Measurements from ENCODE around the gene RNASEH2B.

The RNASEH2B gene, protein sequence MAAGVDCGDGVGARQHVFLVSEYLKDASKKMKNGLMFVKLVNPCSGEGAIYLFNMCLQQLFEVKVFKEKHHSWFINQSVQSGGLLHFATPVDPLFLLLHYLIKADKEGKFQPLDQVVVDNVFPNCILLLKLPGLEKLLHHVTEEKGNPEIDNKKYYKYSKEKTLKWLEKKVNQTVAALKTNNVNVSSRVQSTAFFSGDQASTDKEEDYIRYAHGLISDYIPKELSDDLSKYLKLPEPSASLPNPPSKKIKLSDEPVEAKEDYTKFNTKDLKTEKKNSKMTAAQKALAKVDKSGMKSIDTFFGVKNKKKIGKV

DNA sequence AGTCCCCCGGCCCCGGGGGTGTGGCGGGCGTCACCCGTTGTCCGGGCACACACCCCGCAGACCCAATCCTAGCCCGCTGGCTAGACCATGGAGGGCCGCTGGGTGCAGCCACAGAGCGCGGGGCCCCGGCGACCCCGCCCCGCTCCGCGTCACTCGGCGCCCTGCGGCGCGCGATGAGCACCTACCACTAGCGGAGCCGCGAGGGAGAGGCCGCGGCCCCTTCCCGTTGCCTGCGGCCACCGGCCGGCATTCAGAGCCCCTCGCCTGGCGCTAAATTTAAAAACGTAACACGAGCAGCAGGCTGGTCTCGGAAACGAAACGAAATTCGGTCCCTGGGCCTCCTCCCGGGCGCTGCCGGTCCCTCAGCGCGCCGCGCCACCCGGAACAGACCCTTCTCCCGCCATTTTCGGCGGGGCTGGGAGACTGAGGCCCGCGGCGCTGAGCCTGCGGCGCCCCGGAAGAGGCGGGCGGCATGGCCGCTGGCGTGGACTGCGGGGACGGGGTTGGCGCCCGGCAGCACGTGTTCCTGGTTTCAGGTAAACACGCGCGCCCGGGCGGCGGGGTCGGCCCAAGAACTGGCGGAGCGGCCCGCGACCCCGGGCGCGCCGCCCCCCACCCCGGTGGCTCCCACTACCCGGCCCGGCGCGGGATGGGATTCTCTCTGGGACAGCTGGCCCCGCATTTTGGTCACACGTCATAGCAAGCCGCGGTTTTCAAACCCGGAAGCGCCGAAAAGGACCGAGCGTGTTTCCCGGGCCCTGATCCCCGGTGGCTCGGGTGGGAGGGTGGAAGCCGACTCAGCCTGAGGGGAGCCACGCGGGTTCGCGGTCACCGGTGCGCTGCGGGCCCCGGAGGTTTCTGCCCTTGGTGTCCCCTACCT lies at the start of gene RNASEH2B:
RNASEH2B (plus strand) TSS at position 187 of the 880 bp plus-strand sequence; CDS start at position 473, 286 bp downstream.
- H3K36me3 ChIP-seq (replicated peaks) = no peaks in the 10 kb centered on the region
- in situ Hi-C loops (cut with MboI; ENCODE audit: low sequenced_read_pairs) = loop anchor here (25.0 kb wide), 1 partner anchor 923 kb away; the partner anchor contains the start of gene TRIM13
- H3K4me3 ChIP-seq = peak within 1 kb of the TSS; percentile 56
- H3K9me3 ChIP-seq = no peaks in the 10 kb centered on the region
- H3K27me3 ChIP-seq (ENCODE audit: low read depth) = no peaks in the 10 kb centered on the region
- peaks cover 17% of the 10 kb centered on the region for H3K4me1 ChIP-seq
- peak; percentile 64 to 83 for DNase-seq (ENCODE audit: low spot score in 2 of 2)

DNA sequence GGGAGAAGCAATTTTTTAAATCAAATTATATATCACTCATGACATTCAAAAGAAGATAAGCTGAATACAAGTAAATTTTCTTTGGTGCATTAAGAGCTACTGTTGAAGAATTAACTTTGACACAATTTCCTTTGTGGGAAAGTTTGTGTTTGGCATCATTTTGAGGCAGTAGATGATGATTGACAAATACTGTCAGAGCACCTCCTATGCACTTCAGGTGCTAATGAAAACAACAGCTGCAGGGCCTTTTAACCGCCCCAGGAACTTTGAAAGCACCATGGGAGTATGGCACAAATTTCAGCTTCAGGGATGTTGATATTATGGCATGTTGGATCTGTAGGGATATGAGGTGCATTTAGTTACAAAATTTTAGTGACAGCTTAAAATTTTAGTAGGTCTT lies 45.1 kb upstream of the RNASEH2B start:
- H3K36me3 ChIP-seq (replicated peaks) = no peaks in the 10 kb centered on the region
- no peaks in the 10 kb centered on the region for H3K27me3 ChIP-seq (ENCODE audit: low read depth)
- no peak overlapping the region for H3K4me3 ChIP-seq
- in situ Hi-C loops (cut with MboI; ENCODE audit: low sequenced_read_pairs) = no loop called here
- no peaks in the 10 kb centered on the region for H3K9me3 ChIP-seq
- no peak for DNase-seq (ENCODE audit: low spot score in 2 of 2)
- H3K4me1 ChIP-seq = no peaks in the 10 kb centered on the region

DNA sequence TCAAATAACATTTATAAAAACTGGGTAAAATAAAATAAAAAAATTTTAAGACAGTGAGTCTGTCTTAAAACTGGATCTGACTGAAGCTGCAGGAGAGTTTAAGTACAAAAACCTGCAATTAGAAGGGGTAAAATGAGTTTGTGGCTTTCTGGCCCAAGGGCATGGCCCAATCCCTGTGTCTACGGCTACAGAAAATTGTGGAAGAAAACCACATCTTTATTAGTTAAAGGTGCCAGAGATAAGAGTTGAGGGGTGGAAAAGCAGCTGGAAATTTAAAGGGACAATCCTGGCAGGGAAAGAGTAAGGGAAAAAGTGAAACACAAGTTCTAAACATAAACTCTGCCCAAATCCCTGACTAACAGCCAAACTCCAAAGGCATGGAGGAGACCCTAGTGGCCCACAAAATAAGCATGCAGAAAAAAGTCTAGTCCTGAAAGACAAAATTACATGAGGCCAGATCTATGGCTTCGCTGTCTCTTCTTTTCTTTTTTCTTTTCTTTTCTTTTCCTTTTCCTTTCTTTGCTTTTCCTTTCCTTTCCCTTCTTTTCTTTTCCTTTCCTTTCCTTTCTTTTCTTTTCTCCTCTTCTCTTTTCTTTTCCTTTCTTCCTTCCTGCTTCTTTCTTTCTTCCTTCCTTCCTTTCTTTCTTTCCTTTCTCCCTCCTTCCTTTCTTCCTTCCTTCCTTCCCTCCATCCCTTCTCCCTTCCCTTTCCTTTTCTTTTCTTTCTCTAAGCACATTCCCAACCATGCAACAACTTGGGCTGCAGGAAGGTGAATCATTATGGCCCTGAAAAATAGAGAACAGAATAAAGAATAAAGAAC lies 42.6 kb upstream of the RNASEH2B start:
- Histone ChIP-seq H3K4me1 (no peaks in the 10 kb centered on the region), H3K36me3 (replicated peaks) (no peaks in the 10 kb centered on the region), H3K9me3 (no peaks in the 10 kb centered on the region), H3K4me3 (no peak overlapping the region), H3K27me3 (ENCODE audit: low read depth) (no peaks in the 10 kb centered on the region)
- DNase-seq (ENCODE audit: low spot score in 2 of 2) = no peak
- in situ Hi-C loops (cut with MboI; ENCODE audit: low sequenced_read_pairs) = no loop called here

DNA sequence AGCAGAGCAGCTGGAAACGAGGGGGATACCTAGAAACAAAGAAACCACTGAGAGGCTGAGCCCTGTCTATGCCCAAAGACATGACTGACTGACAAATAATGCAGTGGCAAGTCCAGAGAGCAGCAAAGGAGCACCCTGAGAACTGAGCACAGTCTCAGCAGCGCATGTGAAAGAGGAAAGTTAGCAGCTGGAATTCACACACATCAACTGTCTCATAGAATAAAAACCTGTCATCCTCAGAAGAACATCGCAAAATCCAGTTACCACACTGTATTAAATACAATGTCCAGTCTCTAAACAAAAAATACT lies 42.0 kb upstream of the RNASEH2B start:
- Histone ChIP-seq H3K4me1 (no peaks in the 10 kb centered on the region), H3K9me3 (no peaks in the 10 kb centered on the region), H3K27me3 (ENCODE audit: low read depth) (no peaks in the 10 kb centered on the region), H3K36me3 (replicated peaks) (no peaks in the 10 kb centered on the region), H3K4me3 (no peak overlapping the region)
- in situ Hi-C loops (cut with MboI; ENCODE audit: low sequenced_read_pairs) = no loop called here
- no peak for DNase-seq (ENCODE audit: low spot score in 2 of 2)

DNA sequence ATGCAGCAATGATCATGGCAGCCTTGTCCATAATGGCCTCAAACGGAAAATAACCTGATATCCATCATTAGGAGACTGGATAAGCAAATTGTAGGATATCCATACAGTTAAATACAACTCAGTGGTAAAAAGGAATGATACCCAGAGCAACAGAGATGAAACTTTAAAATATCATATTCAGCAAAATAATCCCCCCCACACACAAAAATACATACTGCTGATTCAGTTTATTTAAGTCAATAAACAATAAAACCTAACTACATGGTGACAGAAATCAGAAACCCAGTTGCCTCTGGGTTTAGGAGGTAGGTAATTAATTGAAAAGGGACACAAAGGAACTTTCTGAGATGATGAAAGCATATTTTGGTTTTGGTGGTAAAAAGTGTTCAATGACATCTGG lies 38.2 kb upstream of the RNASEH2B start:
- no peaks in the 10 kb centered on the region for H3K27me3 ChIP-seq (ENCODE audit: low read depth)
- in situ Hi-C loops (cut with MboI; ENCODE audit: low sequenced_read_pairs) = no loop called here
- no peak for DNase-seq (ENCODE audit: low spot score in 2 of 2)
- no peaks in the 10 kb centered on the region for H3K9me3 ChIP-seq
- no peaks in the 10 kb centered on the region for H3K36me3 ChIP-seq (replicated peaks)
- no peaks in the 10 kb centered on the region for H3K4me1 ChIP-seq
- no peak overlapping the region for H3K4me3 ChIP-seq

DNA sequence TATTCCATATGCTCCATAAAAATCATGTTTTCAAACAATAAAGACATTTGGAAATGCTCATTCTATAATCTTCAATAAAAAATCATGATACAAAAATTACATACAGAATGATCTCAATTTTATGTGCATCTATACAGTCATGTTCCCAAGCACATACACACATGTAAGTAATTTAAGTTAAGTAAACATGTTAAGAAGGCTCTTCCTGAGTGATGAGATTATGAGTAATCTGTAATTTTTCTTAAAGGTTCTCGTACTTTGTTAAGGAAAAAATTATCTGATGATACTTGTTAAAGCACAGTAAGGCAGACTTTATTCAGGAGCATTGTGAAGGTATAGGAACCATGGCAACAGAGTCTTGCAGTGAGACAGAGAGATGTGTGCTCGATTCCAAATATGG lies 36.1 kb upstream of the RNASEH2B start:
- in situ Hi-C loops (cut with MboI; ENCODE audit: low sequenced_read_pairs) = no loop called here
- Histone ChIP-seq H3K36me3 (replicated peaks) (no peaks in the 10 kb centered on the region), H3K9me3 (no peaks in the 10 kb centered on the region), H3K4me3 (no peak overlapping the region), H3K27me3 (ENCODE audit: low read depth) (no peaks in the 10 kb centered on the region), H3K4me1 (no peaks in the 10 kb centered on the region)
- DNase-seq (ENCODE audit: low spot score in 2 of 2) = no peak

DNA sequence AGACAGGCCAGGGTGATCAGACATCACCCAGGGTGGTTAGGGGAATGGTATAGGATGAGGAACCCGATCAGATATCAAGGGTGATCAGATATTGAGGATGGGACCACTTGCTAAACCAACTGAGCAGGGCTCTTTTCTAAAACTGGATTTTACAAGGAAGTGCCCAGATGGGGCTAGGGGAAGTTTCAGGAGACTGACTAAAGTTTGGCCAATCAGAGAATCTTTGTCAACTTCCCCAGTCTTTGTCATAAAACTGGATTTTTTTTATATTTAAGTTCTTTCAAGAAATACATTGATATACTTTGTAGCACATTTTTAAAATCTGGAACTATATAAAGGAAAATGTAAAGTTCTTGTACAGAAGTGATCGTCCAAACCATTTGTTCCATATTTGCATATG lies 35.6 kb upstream of the RNASEH2B start:
- DNase-seq (ENCODE audit: low spot score in 2 of 2) = no peak
- Histone ChIP-seq H3K36me3 (replicated peaks) (no peaks in the 10 kb centered on the region), H3K4me3 (no peak overlapping the region), H3K9me3 (no peaks in the 10 kb centered on the region), H3K4me1 (no peaks in the 10 kb centered on the region), H3K27me3 (ENCODE audit: low read depth) (no peaks in the 10 kb centered on the region)
- in situ Hi-C loops (cut with MboI; ENCODE audit: low sequenced_read_pairs) = no loop called here

DNA sequence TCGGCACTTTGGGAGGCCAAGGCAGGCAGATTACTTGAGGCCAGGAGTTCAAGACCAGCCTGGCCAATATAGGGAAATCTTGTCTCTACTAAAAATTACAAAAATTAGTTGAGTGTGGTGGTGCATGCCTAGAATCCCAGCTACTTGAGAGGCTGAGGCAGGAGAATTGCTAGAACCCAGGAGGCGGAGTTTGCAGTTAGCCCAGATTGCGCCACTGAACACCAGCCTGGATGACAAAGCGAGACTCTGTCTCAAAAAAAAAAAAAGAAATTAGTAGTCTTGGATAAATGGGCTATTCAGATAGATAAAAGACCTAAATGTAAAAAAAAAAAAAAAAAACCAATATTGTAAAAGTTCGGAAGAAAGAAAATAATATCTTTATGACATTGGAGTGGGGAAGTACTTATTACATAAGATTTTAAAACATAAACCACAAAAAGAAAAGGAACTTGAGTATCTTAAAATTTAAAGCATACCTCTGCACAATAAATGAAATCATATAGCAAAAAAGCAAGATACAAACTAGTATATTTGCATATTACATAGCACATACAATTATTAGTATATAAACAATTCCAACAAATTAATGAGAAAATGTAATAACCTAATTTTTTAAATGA lies 26.7 kb upstream of the RNASEH2B start:
- Histone ChIP-seq H3K36me3 (replicated peaks) (no peaks in the 10 kb centered on the region), H3K27me3 (ENCODE audit: low read depth) (no peaks in the 10 kb centered on the region), H3K4me1 (no peaks in the 10 kb centered on the region), H3K9me3 (no peaks in the 10 kb centered on the region), H3K4me3 (no peak overlapping the region)
- in situ Hi-C loops (cut with MboI; ENCODE audit: low sequenced_read_pairs) = no loop called here
- no peak for DNase-seq (ENCODE audit: low spot score in 2 of 2)

DNA sequence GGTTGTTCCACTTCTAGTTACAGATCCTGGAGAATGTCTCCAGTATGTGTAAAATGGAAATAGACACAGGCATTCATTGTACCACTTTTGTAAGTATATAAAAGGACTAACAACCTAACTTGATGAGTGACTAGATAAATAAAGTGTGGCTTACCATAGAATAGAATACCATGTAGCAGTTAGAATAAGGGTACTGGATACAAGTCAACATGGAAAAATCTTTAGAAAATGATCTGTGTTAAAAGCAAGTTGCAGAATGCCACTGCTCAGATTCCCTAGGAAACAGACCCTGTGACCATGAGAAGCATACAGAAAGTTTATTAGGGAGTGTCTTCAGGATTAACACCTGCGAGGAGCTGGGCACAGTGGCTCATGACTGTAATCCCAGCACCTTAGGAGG lies 25.9 kb upstream of the RNASEH2B start:
- in situ Hi-C loops (cut with MboI; ENCODE audit: low sequenced_read_pairs) = no loop called here
- H3K4me3 ChIP-seq = no peak overlapping the region

DNA sequence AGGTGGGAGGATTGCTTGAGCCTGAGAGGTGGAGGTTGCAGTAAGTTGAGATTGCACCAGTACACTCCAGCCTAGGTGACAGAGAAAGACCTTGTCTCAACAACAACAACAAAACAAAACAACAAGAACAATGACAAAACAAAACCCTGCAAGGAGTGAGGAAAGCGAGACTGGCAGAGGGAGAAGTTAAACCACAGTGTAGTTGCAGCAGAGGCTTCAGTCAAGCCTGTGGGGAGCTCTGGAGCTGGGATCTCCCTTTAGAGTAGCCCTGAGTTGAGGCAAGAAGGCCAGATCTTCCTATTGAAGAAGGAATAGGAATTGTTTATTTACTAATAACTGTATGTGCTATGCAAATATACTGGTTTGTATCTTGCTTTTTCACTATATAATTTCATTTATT lies 25.3 kb upstream of the RNASEH2B start:
- DNase-seq (ENCODE audit: low spot score in 2 of 2) = no peak
- no peaks in the 10 kb centered on the region for H3K27me3 ChIP-seq (ENCODE audit: low read depth)
- in situ Hi-C loops (cut with MboI; ENCODE audit: low sequenced_read_pairs) = no loop called here
- no peaks in the 10 kb centered on the region for H3K4me1 ChIP-seq
- H3K4me3 ChIP-seq = no peak overlapping the region
- no peaks in the 10 kb centered on the region for H3K9me3 ChIP-seq
- no peaks in the 10 kb centered on the region for H3K36me3 ChIP-seq (replicated peaks)

More for the DNA sequence above, 25.9 kb upstream of the RNASEH2B start:
- Histone ChIP-seq H3K4me1 (no peaks in the 10 kb centered on the region), H3K27me3 (ENCODE audit: low read depth) (no peaks in the 10 kb centered on the region), H3K36me3 (replicated peaks) (no peaks in the 10 kb centered on the region), H3K9me3 (no peaks in the 10 kb centered on the region)
- DNase-seq (ENCODE audit: low spot score in 2 of 2) = no peak

DNA sequence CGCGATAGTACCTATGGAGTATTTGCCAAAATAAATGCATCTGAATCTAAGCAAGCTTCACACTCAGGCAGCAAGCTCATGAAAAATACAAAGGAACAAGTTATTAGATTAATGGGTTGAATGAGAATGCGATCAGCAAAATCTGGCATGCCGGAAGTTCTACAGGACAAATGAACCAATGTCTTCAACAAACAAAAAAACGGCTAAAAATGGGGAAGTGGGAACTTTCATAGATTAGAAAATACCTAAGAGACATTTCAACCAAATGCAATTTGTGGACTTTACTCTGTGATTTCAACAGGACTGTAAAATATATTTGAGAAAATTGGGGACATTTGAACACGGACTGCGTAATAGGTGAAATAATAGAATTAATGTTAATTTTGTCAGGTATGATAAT lies 22.4 kb upstream of the RNASEH2B start:
- DNase-seq (ENCODE audit: low spot score in 2 of 2) = no peak
- H3K4me1 ChIP-seq = no peaks in the 10 kb centered on the region
- H3K27me3 ChIP-seq (ENCODE audit: low read depth) = no peaks in the 10 kb centered on the region
- H3K36me3 ChIP-seq (replicated peaks) = no peaks in the 10 kb centered on the region
- no peaks in the 10 kb centered on the region for H3K9me3 ChIP-seq
- no peak overlapping the region for H3K4me3 ChIP-seq
- in situ Hi-C loops (cut with MboI; ENCODE audit: low sequenced_read_pairs) = no loop called here

DNA sequence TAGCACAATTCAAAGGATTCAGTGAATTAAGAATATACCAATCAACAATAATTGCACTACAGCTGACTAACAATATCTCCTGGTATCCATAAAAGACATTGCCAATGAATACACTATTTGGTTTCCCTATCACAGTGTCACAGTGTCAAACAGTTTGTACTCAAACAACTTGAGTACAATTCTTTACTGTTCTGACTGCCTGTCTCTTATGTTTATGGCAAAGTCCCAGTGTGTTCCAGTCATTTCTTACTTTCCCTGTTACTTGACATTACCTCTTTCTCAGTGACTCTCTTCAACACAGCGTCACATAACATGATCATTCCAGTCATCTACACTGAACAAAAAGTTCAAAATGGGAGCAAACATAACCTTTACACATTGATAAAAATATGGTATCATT lies 21.2 kb upstream of the RNASEH2B start:
- no peaks in the 10 kb centered on the region for H3K9me3 ChIP-seq
- no peaks in the 10 kb centered on the region for H3K36me3 ChIP-seq (replicated peaks)
- no peak for DNase-seq (ENCODE audit: low spot score in 2 of 2)
- H3K27me3 ChIP-seq (ENCODE audit: low read depth) = no peaks in the 10 kb centered on the region
- H3K4me3 ChIP-seq = no peak overlapping the region
- H3K4me1 ChIP-seq = peaks cover 5% of the 10 kb centered on the region
- in situ Hi-C loops (cut with MboI; ENCODE audit: low sequenced_read_pairs) = no loop called here

DNA sequence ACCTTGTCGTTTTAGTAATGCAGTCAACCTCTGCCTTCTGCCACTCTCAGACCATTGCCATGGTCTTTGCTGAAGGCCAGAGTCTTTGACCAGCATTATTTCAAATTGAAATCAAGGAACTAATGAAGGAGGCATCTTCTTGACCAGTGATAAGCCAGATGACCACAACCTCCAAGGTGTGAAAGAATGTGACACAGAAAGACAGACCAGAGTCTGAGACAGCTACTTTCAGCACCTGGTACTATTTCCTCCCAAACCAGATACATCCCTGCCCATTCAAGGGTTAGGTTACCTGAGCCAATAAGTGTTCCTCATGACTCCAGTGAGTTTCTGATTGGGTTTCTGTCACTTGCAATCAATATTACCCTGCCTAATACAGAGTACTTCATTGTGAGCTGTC lies 20.3 kb upstream of the RNASEH2B start:
- in situ Hi-C loops (cut with MboI; ENCODE audit: low sequenced_read_pairs) = no loop called here
- no peak for DNase-seq (ENCODE audit: low spot score in 2 of 2)
- Histone ChIP-seq H3K4me3 (no peak overlapping the region), H3K36me3 (replicated peaks) (no peaks in the 10 kb centered on the region), H3K4me1 (peaks cover 8% of the 10 kb centered on the region), H3K27me3 (ENCODE audit: low read depth) (no peaks in the 10 kb centered on the region), H3K9me3 (no peaks in the 10 kb centered on the region)
